HG03378 (cell line): ENCODE data around the gene JPH3.
"Not testable (repeated sequence)": the region's sequence is repeated elsewhere in the genome, so short reads cannot be mapped to it uniquely, and the experiment has no call there.

ENCODE experiments used
- ATAC-seq: cut with Tn5 transposase; IDR thresholded peaks from one replicate; pipeline ENCODE4 v1.9.1; 2021; ENCODE audit warnings: mild to moderate bottlenecking, moderate library complexity; ENCODE audit not compliant: unreplicated experiment

Gene JPH3

DNA sequence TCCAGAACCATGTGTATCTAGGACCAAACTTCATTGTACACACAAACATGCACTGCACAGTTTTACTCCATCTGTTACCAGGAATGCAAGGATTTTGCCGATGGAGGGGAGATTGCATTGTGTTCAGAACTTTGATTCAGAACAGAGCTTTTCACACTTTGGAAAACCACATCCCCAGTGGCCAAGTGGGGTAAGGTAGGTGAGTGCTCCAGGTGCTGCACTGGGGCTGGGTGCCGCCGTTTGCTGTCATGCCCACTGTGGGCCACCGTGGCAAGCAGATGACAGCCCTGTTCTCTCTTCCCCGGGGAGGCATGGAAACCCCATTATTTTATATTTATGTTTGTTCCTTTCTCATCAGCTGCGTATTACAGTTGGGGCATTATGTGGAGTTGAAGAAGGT is 29.3 kb upstream of the JPH3 start:
- ATAC-seq: no peak

DNA sequence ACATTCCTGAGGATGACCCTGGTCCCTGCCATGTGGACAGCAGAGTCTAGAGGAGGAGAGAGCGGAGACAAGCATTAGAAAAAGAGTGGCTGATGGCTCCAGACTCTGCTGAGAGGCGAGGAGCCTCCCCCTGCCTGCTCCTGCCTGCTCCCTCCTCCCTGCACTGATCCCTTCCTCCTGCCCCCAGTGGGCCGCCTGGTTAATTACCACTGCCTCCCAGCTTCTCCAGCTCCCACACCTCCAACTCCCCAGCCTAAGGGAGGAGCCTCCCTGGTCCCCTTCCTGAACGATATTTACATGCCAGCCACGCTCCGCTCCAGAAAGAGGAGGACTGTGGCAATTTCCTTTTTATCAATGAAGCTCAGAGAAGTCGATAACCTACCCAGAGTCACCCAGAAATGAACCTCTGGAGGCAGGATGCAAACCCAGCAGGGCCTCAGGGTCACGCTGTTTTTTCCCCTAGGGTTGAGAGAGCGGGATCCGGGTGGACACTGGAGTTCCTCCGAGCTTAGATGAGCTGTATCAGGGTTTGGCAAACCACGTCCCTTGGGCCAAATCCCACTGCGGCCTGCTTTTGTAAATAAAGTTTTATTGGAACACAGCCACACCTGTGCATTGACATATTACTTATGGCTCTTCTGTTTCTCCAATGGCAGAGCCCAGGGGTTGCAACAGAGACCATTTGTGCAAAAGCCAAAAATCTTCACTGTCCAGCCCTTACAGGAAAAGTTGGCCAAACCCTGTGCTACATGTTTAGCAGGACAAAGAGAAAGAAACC is 27.1 kb upstream of the JPH3 start:
- ATAC-seq: no peak

DNA sequence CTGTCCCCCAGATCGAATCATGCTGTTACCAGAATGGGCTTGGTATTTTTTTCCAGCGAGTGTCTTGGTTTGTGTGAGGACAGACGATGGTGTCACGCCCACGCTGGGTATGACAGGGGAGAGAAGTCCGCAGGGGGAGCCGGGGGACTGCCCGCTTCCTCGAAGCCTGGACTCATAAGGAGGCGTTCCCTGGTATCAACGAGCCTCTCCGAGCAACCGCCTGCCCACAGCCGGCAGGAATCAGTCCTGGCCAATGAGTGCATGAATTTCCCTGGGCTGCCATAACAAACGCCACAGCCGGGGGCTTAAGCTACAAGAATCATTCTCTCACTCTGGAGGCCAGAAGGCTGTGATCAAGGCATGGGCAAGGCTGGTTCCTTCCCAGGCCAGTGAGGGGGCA is 26.1 kb upstream of the JPH3 start:
- ATAC-seq: no peak

DNA sequence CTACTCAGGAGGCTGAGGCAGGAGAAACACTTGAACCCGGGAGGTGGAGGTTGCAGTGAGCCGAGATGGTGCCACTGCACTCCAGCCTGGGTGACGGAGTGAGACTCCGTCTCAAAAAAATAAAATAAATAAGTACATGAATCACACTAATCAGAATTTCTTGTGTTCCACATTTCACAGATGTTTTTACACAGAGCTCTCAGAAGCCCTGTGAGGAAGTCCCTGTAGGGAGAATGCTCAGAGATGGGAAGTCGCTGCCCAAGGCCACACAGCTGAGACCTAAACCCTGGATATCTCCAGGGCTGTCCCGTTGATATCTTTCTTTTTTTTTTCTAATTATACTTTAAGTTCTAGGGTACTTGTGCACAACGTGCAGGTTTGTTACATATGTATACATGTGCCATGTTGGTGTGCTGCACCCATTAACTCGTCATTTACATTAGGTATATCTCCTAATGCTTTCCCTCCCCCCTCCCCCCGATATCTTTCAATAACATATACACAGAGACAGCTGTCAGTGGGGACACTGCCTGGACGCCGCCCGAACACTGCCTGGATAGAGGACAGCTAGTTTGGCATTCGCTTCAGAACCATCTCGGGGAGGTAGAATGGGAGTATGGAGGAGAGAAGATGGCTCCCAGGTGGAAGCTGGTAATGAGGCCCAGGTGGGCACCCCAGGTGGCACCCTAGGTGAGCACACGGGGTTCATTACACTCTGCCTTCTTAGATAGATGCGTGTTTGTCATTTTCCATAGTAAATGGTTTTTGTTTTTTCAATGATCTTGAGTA is 24.0 kb upstream of the JPH3 start:
- not testable (repeated sequence) for ATAC-seq

DNA sequence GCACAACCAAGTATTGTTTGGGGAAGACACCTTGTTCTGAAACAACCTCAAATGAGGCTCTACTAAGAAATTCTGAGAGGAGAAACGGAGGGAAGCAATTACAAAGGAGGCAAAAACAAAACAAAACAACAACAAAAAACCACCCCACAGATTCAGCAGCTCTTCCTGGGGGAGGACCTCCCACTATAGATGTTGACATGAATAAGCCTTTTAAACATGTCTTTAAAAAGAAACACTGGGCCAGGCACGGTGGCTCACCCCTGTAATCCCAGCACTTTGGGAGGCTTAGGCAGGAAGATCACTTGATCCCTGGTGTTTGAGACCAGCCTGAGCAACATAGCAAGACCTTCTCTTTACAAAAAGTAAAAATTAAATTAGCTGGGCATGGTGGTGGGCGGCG is 22.6 kb upstream of the JPH3 start:
- ATAC-seq: no peak

DNA sequence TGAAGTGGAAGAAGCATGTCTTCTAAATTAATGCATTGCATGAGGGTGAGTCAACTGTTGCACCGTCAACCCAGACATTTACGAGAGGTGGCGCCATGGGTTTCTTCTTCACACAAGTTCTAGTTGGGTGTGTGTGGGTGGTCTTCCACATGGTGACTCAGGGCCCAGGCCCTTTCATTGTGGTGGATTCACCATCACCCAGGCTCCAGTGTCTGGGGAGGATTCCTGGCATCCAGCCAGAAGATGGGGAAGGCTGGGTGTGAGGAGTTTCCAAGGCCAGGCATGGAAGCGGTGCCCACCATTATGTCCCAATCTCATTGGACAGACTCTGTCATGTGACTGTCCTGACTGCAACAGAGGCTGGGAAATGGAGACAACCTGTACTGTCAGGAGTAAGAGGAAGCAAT is 21.4 kb upstream of the JPH3 start:
- no peak for ATAC-seq

DNA sequence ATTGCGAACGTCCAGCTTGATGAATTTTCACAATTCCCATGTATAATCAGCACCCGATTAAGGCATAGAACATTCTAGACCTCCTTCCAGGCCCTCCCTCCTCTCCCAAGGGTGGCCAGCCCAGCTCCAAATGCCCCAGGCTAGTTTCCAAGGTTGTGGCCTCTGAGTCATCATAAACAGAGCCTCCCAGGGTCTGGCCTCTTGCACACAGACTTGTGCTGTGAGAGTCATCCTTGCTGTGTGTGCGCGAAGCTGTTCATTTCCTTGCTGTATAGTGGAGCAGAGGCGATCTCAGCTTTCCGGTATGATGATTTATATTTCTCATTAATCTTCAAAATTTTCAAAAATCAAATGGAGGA is 20.5 kb upstream of the JPH3 start:
- no peak for ATAC-seq

DNA sequence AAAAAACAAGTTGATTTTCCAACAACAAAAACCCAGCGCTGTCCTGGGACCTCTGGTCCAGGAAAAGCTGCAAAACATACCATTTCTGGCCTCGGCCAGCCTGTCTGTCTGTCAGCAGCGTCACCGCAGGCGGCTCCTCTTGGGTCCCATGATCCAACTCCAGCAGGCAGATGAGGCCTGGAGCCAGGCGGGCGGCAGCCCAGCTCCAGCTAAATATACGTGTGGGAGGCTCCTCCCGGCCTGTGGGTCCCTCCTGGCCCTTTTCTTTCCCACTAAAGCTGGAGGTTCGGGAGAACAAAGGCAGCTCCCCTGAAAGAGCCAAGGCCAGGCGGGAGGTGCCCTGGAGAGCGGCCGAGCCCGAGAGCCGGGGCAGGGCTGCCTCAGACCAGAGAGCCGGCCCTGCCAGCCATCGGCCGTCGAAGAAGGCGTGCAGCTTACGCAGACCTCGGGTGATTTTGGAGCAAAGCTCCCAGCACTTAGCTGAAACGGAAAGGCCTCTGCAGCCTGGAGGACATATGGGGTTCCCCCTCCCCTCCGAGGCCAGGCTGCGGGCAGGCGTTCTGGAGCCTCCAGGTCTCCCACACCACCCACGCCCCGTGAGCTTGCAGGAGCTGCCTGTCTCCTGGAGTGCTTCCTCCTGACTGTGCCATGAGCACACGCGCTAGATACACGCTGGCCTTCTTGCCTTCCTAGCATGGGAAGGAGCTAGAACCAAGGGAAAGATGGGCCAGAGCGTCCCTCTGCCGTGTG is 19.9 kb upstream of the JPH3 start:
- ATAC-seq: no peak

DNA sequence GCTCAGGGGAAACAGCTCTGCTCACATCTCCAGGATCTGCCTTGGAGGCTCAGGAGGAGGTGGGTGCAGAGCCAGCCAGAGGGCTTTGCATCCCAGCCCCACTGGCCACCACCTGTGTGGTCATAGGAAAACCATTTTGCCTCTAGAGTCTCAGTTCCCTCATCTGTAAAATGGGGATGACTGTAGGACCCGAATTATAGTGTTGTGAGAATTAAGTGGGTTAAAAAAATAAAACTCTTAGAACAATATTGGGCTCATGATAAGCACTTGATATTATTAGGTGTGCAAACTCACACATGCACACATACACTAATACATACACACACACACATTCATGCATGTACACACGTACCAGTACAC is 19.4 kb upstream of the JPH3 start:
- no peak for ATAC-seq

DNA sequence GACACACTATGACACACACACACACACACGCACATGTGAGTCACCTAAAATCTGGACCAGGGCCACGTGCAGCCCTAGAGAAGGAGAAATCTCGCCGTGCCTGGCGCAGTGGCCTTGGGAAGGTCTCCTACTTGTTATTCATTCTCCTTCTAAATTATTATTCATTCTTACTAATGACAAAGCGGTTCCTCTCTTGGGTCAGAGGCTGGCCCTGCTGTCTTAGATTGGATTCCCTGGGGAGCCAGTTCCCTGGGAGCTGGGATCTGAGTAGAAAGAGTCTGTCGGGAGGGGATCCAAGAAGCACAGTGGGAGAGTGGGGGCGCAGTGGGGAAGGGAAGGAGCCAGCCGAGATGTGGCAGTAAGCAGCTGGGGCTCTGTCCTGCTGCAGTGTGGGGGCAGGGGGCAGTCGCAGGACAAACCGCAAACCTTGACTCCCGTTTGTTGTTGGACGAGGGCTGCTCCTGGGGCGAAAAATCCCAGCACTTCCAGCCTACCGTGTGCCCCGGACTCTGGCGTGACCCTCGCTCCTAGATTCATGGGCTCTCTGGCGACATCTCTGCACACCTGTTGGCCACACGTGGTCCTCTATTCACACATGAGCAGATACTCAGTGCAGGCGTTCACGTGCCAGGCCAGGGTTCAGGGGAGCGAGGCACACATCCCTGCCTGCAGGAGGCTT is 18.7 kb upstream of the JPH3 start:
- ATAC-seq: no peak

DNA sequence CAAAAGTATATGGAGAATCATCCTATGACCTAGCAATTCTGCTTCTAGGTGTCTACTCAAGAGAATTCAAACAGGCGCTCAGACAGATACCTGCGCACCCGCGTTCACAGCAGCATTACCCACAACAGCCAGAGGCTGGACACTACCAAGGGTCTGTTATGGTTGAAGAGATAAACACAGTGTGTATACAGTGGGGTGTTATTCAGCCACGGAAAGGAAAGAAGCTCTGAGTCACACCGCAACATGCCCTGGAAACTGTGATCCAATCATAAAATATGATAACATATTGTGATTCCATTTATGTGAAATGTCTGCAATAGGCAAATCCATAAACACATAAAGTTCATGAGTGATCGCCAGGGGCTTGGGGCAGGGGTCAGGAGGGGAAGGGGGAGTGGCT is 18.0 kb upstream of the JPH3 start:
- no peak for ATAC-seq

DNA sequence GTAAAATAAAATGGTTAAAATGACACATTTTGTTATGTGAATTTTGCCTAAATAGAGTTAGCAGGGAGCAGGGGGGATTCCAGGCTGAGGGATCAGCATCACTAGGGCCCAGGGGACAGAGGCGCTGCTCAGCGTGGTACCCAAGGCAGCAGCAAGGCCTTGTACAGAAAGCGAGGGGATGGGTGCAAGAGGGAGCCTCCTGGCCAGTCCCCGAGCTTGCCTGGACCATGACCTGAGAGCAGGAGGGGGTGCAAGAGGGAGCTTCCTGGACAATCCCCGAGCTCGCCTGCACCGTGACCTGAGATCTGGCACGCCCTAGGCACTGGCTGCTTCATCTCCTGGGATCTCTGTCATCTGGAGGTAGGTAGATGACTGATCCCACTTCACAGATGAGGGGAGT is 17.3 kb upstream of the JPH3 start:
- ATAC-seq: no peak

DNA sequence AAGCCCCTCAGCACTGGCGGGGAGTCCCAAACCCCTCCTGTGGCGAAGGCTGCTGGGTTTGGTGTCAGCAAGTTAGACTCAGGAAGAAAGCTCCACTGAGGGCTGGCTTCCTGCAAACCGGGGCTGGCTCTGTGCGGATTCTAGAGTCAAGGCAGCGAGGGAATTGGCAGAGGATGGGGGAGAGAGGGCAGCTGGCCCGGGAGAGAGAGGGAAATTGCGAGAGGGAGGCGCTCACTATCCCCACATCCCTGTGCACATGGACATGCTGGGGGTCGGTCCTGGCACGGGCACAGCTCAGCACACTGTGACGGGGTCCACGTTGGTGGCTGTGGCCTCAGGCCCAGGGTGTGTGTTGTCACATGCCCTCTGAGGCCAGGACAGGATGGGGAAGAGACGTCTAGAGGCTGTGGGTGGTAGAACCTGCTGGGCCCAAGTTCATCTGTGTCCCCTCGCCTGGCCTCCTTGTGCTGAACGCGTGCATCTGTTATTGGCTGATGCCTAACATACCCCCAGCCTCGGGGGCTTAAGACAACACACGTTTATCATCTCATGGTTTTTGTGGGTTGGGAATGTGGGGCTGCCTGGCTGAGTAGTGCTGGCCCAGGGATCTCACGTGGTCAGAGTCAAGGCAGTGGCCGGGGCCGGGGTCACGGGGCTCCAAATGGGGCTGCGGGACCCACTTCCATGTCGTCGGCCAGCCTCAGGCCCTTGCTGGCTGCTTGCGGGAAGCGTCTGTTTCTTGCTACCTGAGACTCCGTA is 16.7 kb upstream of the JPH3 start:
- ATAC-seq: no peak

DNA sequence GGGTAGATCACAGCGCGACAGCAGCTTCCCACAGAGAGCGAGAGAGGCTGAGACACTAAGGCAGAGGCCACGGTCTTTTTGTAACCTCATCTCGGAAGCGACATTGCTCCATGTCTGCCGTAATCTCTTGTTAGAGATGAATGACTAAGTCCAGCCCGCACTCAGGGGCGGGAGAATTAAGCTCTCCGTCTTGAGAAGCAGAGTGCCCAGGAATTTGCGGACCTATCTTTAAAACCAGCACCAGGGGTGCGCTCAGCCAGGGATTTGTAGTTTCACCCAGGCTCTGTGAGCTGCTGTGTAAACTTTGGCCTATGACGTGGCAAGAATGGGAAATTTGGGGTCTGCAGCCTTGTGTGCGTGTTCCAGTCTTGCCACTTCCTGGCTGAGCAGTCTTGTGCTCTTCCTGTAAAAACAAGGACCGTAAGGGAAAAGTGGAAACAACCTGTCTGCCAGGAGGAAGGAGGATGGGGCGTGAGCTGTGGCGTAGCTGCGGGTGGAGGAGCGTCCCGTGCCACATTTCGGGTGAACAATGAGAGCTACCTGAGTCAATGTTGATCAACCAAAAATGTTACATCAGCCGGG is 16.0 kb upstream of the JPH3 start:
- no peak for ATAC-seq

DNA sequence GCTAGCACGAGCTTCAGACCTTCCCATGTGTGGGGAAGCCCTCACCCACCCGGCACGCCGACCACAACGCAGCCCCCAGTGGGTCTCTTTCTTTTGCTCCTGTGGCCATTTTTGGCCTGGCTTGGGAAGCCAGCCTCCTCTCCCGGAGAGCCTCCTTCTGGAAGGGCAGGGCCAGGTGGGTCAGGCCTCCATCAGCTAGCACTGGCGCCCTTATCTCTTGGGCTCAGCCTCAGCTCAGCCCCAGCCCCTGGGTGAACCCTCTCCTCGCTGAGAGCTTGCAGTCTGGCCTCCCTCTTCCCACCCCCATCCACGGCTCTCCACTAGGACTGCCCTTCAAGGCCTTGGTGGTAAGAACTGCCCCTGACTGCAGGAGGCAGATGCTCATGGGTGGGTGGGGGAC is 14.7 kb upstream of the JPH3 start:
- no peak for ATAC-seq

DNA sequence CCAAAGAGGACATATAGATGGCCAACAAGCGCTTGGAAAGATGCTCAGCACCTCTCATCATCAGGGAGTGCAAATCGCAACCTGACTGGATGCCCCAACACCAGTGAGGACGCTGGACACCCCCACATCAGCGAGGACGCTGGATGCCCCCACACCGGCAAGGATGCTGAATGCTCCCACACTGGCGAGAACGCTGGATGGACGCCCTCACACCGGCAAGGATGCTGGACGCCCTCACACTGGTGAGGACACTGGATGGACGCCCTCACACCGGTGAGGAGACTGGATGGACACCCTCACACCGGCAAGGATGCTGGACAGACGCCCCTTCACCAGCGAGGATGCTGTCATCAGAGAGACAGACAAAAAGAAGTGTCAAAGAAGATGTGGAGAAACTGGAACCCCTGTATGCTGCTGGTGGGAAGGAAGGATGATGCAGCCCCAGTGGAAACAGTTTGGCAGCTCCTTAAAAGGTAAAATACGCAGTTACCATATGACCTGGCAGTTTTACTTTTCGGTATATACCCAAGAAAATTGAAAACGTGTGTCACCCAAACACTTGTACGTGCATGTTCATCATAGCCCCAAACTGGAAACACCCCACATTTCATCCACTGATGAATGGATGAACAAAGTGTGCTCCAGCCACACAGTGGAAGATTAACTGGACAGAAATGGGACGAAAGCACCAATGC is 10.1 kb upstream of the JPH3 start:
- ATAC-seq: no peak

DNA sequence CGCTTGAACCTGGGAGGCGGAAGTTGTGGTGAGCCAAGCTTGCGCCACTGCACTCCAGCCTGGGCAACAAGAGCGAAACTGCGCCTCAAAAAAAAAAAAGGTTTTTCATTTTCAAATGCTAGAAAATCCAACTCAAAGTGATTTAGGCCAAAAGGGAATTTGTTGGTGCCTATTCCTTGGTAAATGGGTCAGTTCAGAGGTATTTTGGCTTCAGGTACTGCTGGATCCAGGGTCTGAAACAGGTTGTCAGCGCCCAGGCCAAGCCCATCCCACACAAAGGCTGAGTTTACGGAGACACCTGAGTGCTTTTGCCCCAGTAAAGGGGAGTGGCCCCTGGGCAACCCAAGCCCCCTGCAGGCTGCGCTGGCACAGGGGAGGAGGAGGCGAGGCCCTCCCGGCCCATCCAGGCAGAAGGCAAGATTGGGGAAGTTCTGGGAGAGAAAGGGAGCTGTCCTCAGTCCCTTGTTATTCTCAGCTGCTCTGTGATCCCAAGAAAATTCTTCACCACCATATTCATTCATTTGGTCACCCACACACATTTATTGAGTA is 8.5 kb upstream of the JPH3 start:
- ATAC-seq: no peak

DNA sequence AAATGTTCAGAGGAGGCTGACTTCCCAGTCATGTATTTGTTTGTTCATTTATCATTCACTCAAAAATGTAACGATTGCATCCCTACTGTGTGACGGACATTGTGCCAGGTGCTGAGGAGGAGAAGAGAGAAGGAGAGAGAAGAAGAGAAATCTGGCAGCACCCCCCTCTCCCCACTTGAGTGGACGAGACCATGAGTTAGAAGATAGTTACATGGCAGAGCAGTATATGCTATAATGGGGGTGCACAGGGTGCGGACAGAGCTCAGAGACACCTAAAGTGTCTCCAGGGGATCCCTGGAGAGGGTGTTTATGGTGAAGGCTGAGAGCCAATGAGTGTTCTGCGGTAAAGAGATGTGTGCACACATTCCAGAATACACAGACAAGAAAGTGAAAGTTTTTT is 6.6 kb upstream of the JPH3 start:
- ATAC-seq: no peak

DNA sequence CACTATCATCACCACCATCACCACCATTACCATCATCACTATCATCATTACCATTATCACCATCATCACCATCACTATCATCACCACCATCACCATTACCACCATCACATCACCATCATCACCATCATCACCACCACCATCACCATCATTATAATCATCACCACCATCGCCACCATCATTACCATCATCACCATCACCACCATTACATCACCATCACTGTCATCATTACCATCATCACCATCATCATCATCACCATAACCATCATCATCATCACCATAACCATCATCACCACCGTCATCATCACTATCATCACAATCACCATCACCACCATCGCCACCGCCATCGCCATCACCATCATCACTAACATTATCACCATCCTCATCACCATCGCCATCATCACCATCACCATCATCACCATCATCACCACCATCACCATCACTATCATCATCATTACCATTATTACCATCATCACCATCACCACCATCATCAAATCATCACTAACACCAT is 4.9 kb upstream of the JPH3 start:
- no peak for ATAC-seq
